ENCODE data around the gene RPGRIP1L. TPM values are rescaled to one million over a fixed set of nuclear protein-coding genes. Genes with fewer than 3 reads are reported as not detected.

Gene RPGRIP1L
- total and polyA plus RNA-seq, 2 of the 13 experiments (the other 11 are each of a cell fraction or from before 2014, with no cell fraction given), result 5.0 to 13.5 TPM

DNA sequence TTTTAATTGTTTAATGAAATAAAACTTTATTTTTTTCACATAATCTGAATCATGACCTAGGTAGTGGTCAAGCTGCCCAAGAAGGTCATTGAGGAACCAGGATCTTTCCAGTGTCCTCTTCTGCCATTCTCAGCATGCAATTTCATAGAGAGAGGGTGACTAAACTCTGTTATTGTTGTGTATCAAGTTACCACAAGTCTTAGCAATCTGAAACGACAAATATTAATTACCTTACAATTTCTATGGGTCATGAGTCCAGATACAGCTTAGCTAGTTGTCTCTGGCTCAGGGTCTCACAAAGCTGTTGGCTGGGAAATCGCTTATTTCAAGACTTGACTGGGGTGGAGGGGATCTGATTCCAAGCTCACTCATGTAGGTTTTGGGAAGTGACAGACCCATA is 37.9 kb upstream of the RPGRIP1L start:
- Histone ChIP-seq H3K79me2 (ENCODE audit: insufficient read depth, low read length) (peaks cover 22% of the 10 kb centered on the region), H3K4me2 (ENCODE audit: low read depth, low read length) (no peak overlapping the region), H3K27me3 (ENCODE audit: control insufficient read depth in 1 of 2, insufficient read depth in 2 of 2, low read length in 2 of 2) (no peaks in the 10 kb centered on the region), H2AFZ (ENCODE audit: low read length) (no peak overlapping the region), H3K4me3 (replicated peaks in 1 of 3; ENCODE audit: insufficient read depth in 1 of 3, low read depth in 2 of 3, low read length in 3 of 3) (no peak overlapping the region), H4K20me1 (ENCODE audit: insufficient read depth, low read length) (no peaks in the 10 kb centered on the region), H3K9ac (ENCODE audit: insufficient read depth, low read depth, low read length) (no peak overlapping the region), H3K9me3 (ENCODE audit: low read length) (no peaks in the 10 kb centered on the region), H3K4me1 (ENCODE audit: insufficient read depth, low read length) (peaks cover 48% of the 10 kb centered on the region), H3K36me3 (replicated peaks in 1 of 2; ENCODE audit: control insufficient read depth in 1 of 2, insufficient read depth in 2 of 2, low read length in 2 of 2) (no peaks in the 10 kb centered on the region), H3K27ac (ENCODE audit: extremely low read length, insufficient read depth, low read length) (peak overlapping the region; percentile 2)
- WGBS (ENCODE audit: low lambda C conversion rate), result 84% methylated on average over 2 of the region's 2 CpGs
- intact Hi-C loops (cut with micrococcal nuclease; ENCODE audit: unreplicated experiment), result no loop called here
- ChIA-PET POLR2A (no interaction called here), CTCF (ENCODE audit: low intra/inter-chr PET ratio, low total read pairs) (no interaction called here)
- in situ Hi-C loops (cut with HindIII; ENCODE audit: extremely low pct_ligation_motif_present, low pct_unique_long_range_greater_than_20kb), result no loop called here
- no TSS peak for BruUV-seq (replicated peaks)
- no peak for TF ChIP-seq ZNF296 (CRISPR knock-in tag; conservative IDR thresholded peaks at IDR 0.05)
- no peak for TF ChIP-seq ZNF10 (CRISPR knock-in tag; IDR thresholded peaks at IDR 0.05; ENCODE audit: borderline replicate concordance, low read depth)
- TF ChIP-seq ZNF614 (CRISPR knock-in tag; IDR thresholded peaks at IDR 0.05; ENCODE audit: borderline replicate concordance), result no peak
- TF ChIP-seq STAG1 (CRISPR knock-in tag; IDR thresholded peaks at IDR 0.05), result no peak
- no peak for TF ChIP-seq ZNF562 (CRISPR knock-in tag; IDR thresholded peaks at IDR 0.05; ENCODE audit: borderline replicate concordance)
- TF ChIP-seq ZNF652 (CRISPR knock-in tag; IDR thresholded peaks at IDR 0.05; ENCODE audit: borderline replicate concordance, low read depth), result no peak
- TF ChIP-seq ZFP1 (CRISPR knock-in tag; IDR thresholded peaks at IDR 0.05), result no peak
- TF ChIP-seq, protein P1, sequence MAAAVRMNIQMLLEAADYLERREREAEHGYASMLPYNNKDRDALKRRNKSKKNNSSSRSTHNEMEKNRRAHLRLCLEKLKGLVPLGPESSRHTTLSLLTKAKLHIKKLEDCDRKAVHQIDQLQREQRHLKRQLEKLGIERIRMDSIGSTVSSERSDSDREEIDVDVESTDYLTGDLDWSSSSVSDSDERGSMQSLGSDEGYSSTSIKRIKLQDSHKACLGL (CRISPR knock-in tag; IDR thresholded peaks at IDR 0.05), result no peak
- TF ChIP-seq, protein P2, sequence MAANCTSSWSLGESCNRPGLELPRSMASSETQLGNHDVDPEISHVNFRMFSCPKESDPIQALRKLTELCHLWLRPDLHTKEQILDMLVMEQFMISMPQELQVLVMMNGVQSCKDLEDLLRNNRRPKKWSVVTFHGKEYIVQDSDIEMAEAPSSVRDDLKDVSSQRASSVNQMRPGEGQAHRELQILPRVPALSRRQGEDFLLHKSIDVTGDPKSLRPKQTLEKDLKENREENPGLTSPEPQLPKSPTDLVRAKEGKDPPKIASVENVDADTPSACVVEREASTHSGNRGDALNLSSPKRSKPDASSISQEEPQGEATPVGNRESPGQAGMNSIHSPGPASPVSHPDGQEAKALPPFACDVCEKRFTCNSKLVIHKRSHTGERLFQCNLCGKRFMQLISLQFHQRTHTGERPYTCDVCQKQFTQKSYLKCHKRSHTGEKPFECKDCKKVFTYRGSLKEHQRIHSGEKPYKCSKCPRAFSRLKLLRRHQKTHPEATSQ (CRISPR knock-in tag; IDR thresholded peaks at IDR 0.05; ENCODE audit: borderline replicate concordance), result no peak
- no peak for TF ChIP-seq CREB1 (IDR thresholded peaks at IDR 0.05)
- no peak for TF ChIP-seq CREB1 (CRISPR knock-in tag; IDR thresholded peaks at IDR 0.05)
- no peak for FAIRE-seq
- ATAC-seq, result no peak
- no peak for DNase-seq (ENCODE audit: low spot score)
